GM18873 (cell line): ENCODE results near the gene ZNF580.

Experiments
- ATAC-seq: cut with Tn5 transposase; IDR thresholded peaks from one replicate; pipeline ENCODE4 v1.9.1; 2021; ENCODE audit warnings: mild to moderate bottlenecking, moderate library complexity, moderate number of reproducible peaks; ENCODE audit not compliant: unreplicated experiment, low FRiP score

The ZNF580 gene

GRCh38 chr19:55644191-55644833, 3.5 kb downstream of the ZNF580 start:
- ATAC-seq, result no peak

- no peak for ATAC-seq
These were observed 4.2 kb downstream of the ZNF580 start for GRCh38 chr19:55644842-55645511.

- no peak for ATAC-seq
These were observed 4.7 kb downstream of the ZNF580 start for GRCh38 chr19:55645512-55645881.

- no peak for ATAC-seq
These were observed 6.3 kb downstream of the ZNF580 start for GRCh38 chr19:55646889-55647731.

GRCh38 chr19:55647732-55648584, 7.2 kb downstream of the ZNF580 start, which contains the start of gene CCDC106:
CCDC106 (plus strand) TSS chr19:55648212; CDS start chr19:55649047, 835 bp downstream.
- no peak for ATAC-seq

- no peak for ATAC-seq
These were observed 7.9 kb downstream of the ZNF580 start for GRCh38 chr19:55648585-55649267.

- no peak for ATAC-seq
These were observed 8.7 kb downstream of the ZNF580 start for GRCh38 chr19:55649268-55650125.

GRCh38 chr19:55650126-55650557, 9.3 kb downstream of the ZNF580 start:
- no peak for ATAC-seq

- no peak for ATAC-seq
These were observed 9.9 kb downstream of the ZNF580 start for GRCh38 chr19:55650602-55651230.

- ATAC-seq, result no peak
These were observed 10.4 kb downstream of the ZNF580 start for GRCh38 chr19:55651236-55651635.

GRCh38 chr19:55652311-55653128, 11.7 kb downstream of the ZNF580 start:
- ATAC-seq, result no peak

GRCh38 chr19:55653651-55654322, 13.0 kb downstream of the ZNF580 start:
- peak; percentile 42 for ATAC-seq

- peak; percentile 70 for ATAC-seq
These were observed 13.6 kb downstream of the ZNF580 start for GRCh38 chr19:55654323-55654867.

GRCh38 chr19:55654868-55655647, 14.3 kb downstream of the ZNF580 start, which contains the start of gene U2AF2:
U2AF2 (plus strand) TSS chr19:55655035; CDS start chr19:55655105, 70 bp downstream.
- peak; percentile 27 for ATAC-seq

- ATAC-seq, result no peak
These were observed 14.8 kb downstream of the ZNF580 start for GRCh38 chr19:55655648-55656040.

- no peak for ATAC-seq
These were observed 15.8 kb downstream of the ZNF580 start for GRCh38 chr19:55656552-55656951.
